K562 (cell line): Measurements from ENCODE around the gene ELP5. TPM values are rescaled to one million over a fixed set of nuclear protein-coding genes. Genes with fewer than 3 reads are reported as not detected.

Source experiments
- ARID2 ChIP-seq: fragments of 450-650 bp; IDR thresholded peaks from 2 replicates; pipeline ENCODE4 v1.6.1; 2017; ENCODE audit warnings: antibody characterized with exemption, mild to moderate bottlenecking
- CBFB ChIP-seq: sonication (generic); formaldehyde crosslinking; IDR thresholded peaks from 2 replicates; pipeline ENCODE4 v1.4.0; 2020; ENCODE audit warnings: mild to moderate bottlenecking, missing genetic modification reagents
- GABPB2 ChIP-seq: fragments of 250-450 bp; sonication (Bioruptor Pico); conservative IDR thresholded peaks from 2 replicates; pipeline ENCODE4 v1.5.1; 2021; ENCODE audit warnings: mild to moderate bottlenecking
- HMBOX1 ChIP-seq: sonication (generic); IDR thresholded peaks from 2 replicates; pipeline ENCODE4 v1.6.1; 2016
- ILK ChIP-seq: fragments of 450-650 bp; IDR thresholded peaks from 2 replicates; pipeline ENCODE4 v1.6.1; 2016; ENCODE audit warnings: missing genetic modification characterization, low read depth, mild to moderate bottlenecking, missing compliant biosample characterization, moderate library complexity, borderline replicate concordance
- JUN ChIP-seq, 2 experiments: sonication (generic) in 1 of 2; formaldehyde crosslinking in 1 of 2; IDR thresholded peaks; 2 replicates each; pipeline versions ENCODE4 v1.6.1 to v1.8.0; 2012 to 2022; ENCODE audit warnings: borderline replicate concordance in 2 of 2, mild to moderate bottlenecking in 2 of 2, improper control_type of control experiment in 1 of 2, low read depth in 1 of 2, low read length in 1 of 2, missing genetic modification reagents in 1 of 2
- KLF13 ChIP-seq: fragments of 450-650 bp; IDR thresholded peaks from 2 replicates; pipeline ENCODE4 v1.6.1; 2016; ENCODE audit warnings: missing genetic modification characterization, low read depth, mild to moderate bottlenecking, missing compliant biosample characterization, moderate library complexity, borderline replicate concordance
- MECOM ChIP-seq: fragments of 250-450 bp; sonication (Bioruptor Pico); IDR thresholded peaks from 2 replicates; pipeline ENCODE4 v1.8.0; 2022; ENCODE audit warnings: inconsistent platforms
- PHF21A ChIP-seq: fragments of 450-650 bp; IDR thresholded peaks from 2 replicates; pipeline ENCODE4 v1.6.1; 2017; ENCODE audit warnings: low read depth, borderline replicate concordance
- RBBP5 ChIP-seq: fragments of 200-600 bp; sonication (generic); IDR thresholded peaks from 2 replicates; pipeline ENCODE4 v1.6.1; 2012; ENCODE audit warnings: borderline replicate concordance, mild to moderate bottlenecking, low read length, control low read depth, inconsistent platforms; ENCODE audit not compliant: insufficient read depth, poor library complexity, severe bottlenecking
- RREB1 ChIP-seq: fragments of 250-450 bp; sonication (Bioruptor Pico); IDR thresholded peaks from 2 replicates; pipeline ENCODE4 v1.4.0; 2020
- SRF ChIP-seq, 2 experiments: fragments of 250-450, 450-650 bp in 1 of 2; sonication (Bioruptor Pico) in 1 of 2; sonication (generic) in 1 of 2; formaldehyde crosslinking; IDR thresholded peaks; 2 replicates each; pipeline versions ENCODE4 v1.5.0 to v1.5.1; 2020 to 2022; ENCODE audit warnings: mild to moderate bottlenecking in 1 of 2, missing genetic modification reagents in 1 of 2
- USF2 ChIP-seq: sonication (generic); formaldehyde crosslinking; IDR thresholded peaks from 2 replicates; pipeline ENCODE4 v1.5.0; 2020; ENCODE audit warnings: missing genetic modification reagents
- WHSC1 ChIP-seq: IDR thresholded peaks from one replicate; pipeline ENCODE4 v1.6.1; 2012; ENCODE audit warnings: low read length, control low read depth, inconsistent platforms
- ZBED1 ChIP-seq: IDR thresholded peaks from 2 replicates; pipeline ENCODE4 v1.6.1; 2014
- ZBTB1 ChIP-seq: sonication (generic); formaldehyde crosslinking; IDR thresholded peaks from 2 replicates; pipeline ENCODE4 v1.8.1; 2023; ENCODE audit warnings: missing genetic modification reagents, low read depth, mild to moderate bottlenecking, borderline replicate concordance
- ZFP36 ChIP-seq: fragments of 150-350 bp; IDR thresholded peaks from 2 replicates; pipeline ENCODE4 v1.6.1; 2018; ENCODE audit warnings: low read length, low read depth; ENCODE audit not compliant: partially characterized antibody
- ZKSCAN8 ChIP-seq: fragments of 200-800 bp; sonication (Bioruptor generic); IDR thresholded peaks from 2 replicates; pipeline ENCODE4 v1.6.1; 2016; ENCODE audit warnings: missing genetic modification characterization, missing compliant biosample characterization
- ZNF431 ChIP-seq: sonication (generic); formaldehyde crosslinking; IDR thresholded peaks from 2 replicates; pipeline ENCODE4 v1.8.0; 2022; ENCODE audit warnings: mild to moderate bottlenecking, missing genetic modification reagents
- ZNF780A ChIP-seq: fragments of 250-450 bp; sonication (Bioruptor Pico); IDR thresholded peaks from 2 replicates; pipeline ENCODE4 v1.5.0; 2021; ENCODE audit warnings: mild to moderate bottlenecking
- polyA plus RNA-seq, 8 experiments: library from polyadenylated mRNA; depleted of rRNA in 4 of 8; stranded (reverse) in 5 of 8; unstranded in 3 of 8; fragments of >200 nt; fragmentation: Nextera tagmentation in 2 of 8; fragmentation: Illumina TruSeq in 1 of 8; extraction: Ambion mirVana in 2 of 8; extraction: Trizol in 1 of 8; gene quantifications; 2 replicates each; pipeline versions ENCODE4 v1.2.1 to v1.2.3, GENCODE V29; 2011 to 2014; ENCODE audit warnings: inconsistent platforms in 1 of 8, missing spikeins in 1 of 8
- total RNA-seq, 7 experiments: library from RNA; depleted of rRNA in 6 of 7; stranded (reverse); fragments of >200 nt in 6 of 7; fragmentation: Illumina TruSeq in 2 of 7; extraction: Trizol in 2 of 7; gene quantifications; 2 replicates each; pipeline versions ENCODE4 v1.2.1 to v1.2.3, GENCODE V29; 2011 to 2021; ENCODE audit warnings: low replicate concordance in 1 of 7

ELP5 gene
- total and polyA plus RNA-seq, 9 of the 15 experiments (the other 6 are each of a cell fraction or from before 2014, with no cell fraction given) = 25.7 to 77.9 (median 52.9) TPM

GRCh38 chr17:7234083-7234951, 17.7 kb upstream of the ELP5 start, which contains the start of gene DVL2 (continued):
- TF ChIP-seq RREB1 (CRISPR knock-in tag) (0 out of 2 replicates have a peak, but pooled peaks have one; percentile 35), HMBOX1 (no peak), ZNF780A (CRISPR knock-in tag) (no peak), PHF21A (no peak), JUN (IDR thresholded peaks at IDR 0.05; ENCODE audit: borderline replicate concordance, low read depth, low read length) (no peak), JUN (CRISPR knock-in tag; IDR thresholded peaks at IDR 0.05; ENCODE audit: borderline replicate concordance) (0 out of 2 replicates have a peak, but pooled peaks have one; percentile 58), ARID2 (no peak), ZBTB1 (no peak), USF2 (CRISPR knock-in tag) (peak; percentile 99), CBFB (CRISPR knock-in tag) (no peak), WHSC1 (no peak), SRF (CRISPR knock-in tag; IDR thresholded peaks at IDR 0.05) (0 out of 4 replicates have a peak, but pooled peaks of 1 of the 2 experiments have one; percentile 17), ZFP36 (no peak), ZKSCAN8 (CRISPR knock-in tag) (no peak), ZBED1 (peak; percentile 69; the same call in 1 of the 2 replicates), KLF13 (peak; percentile 88), RBBP5 (peak; percentile 24), ILK (tag) (no peak), GABPB2 (CRISPR knock-in tag) (no peak), ZNF431 (CRISPR knock-in tag) (no peak), MECOM (CRISPR knock-in tag) (peak; percentile 53; the same call in 1 of the 2 replicates)
